ENCODE results near the gene TAS1R2.

TAS1R2 gene

GRCh38 chr1:18805150-18805879 is 54.1 kb downstream of the TAS1R2 start:
- ChIA-PET POLR2A (no interaction called here), CTCF (interaction anchor here (2.4 kb wide), 1 partner anchor 16 kb away, joined by 9 read pairs; no protein-coding TSS in a partner anchor)
- no peak overlapping the region for H3K4me3 ChIP-seq (ENCODE audit: low read depth, low read length)
- no peak for DNase-seq (ENCODE audit: low read depth, low spot score)
- no peak for TF ChIP-seq CTCF (IDR thresholded peaks at IDR 0.05; ENCODE audit: insufficient read depth, low read length, missing control alignments)

GRCh38 chr1:18803851-18804250 is 55.6 kb downstream of the TAS1R2 start:
- no peak for DNase-seq (ENCODE audit: low read depth, low spot score)
- ChIA-PET CTCF (interaction anchor here (0.6 kb wide), 1 partner anchor 207 kb away, joined by 3 read pairs; no protein-coding TSS in a partner anchor), POLR2A (interaction anchor here (0.5 kb wide), 1 partner anchor 900 kb away, joined by 3 read pairs; no protein-coding TSS in a partner anchor)
- no peak for TF ChIP-seq CTCF (IDR thresholded peaks at IDR 0.05; ENCODE audit: insufficient read depth, low read length, missing control alignments)
- H3K4me3 ChIP-seq (ENCODE audit: low read depth, low read length), result no peak overlapping the region

- ChIA-PET CTCF (interaction anchor here (0.6 kb wide), 1 partner anchor 206 kb away, joined by 3 read pairs; no protein-coding TSS in a partner anchor), POLR2A (interaction anchor here (0.5 kb wide), 1 partner anchor 900 kb away, joined by 3 read pairs; no protein-coding TSS in a partner anchor)
- no peak for TF ChIP-seq CTCF (IDR thresholded peaks at IDR 0.05; ENCODE audit: insufficient read depth, low read length, missing control alignments)
- no peak for DNase-seq (ENCODE audit: low read depth, low spot score)
- H3K4me3 ChIP-seq (ENCODE audit: low read depth, low read length), result no peak overlapping the region
Observed at GRCh38 chr1:18803151-18803791, 56.2 kb downstream of the TAS1R2 start.

GRCh38 chr1:18802231-18802630 is 57.2 kb downstream of the TAS1R2 start:
- ChIA-PET CTCF (no interaction called here), POLR2A (no interaction called here)
- DNase-seq (ENCODE audit: low read depth, low spot score), result no peak
- H3K4me3 ChIP-seq (ENCODE audit: low read depth, low read length), result no peak overlapping the region
- no peak for TF ChIP-seq CTCF (IDR thresholded peaks at IDR 0.05; ENCODE audit: insufficient read depth, low read length, missing control alignments)

- TF ChIP-seq CTCF (IDR thresholded peaks at IDR 0.05; ENCODE audit: insufficient read depth, low read length, missing control alignments), result no peak
- DNase-seq (ENCODE audit: low read depth, low spot score), result no peak
- CTCF ChIA-PET, result no interaction called here
- POLR2A ChIA-PET, result no interaction called here
- no peak overlapping the region for H3K4me3 ChIP-seq (ENCODE audit: low read depth, low read length)
Observed at GRCh38 chr1:18800258-18800657, 59.2 kb downstream of the TAS1R2 start.

GRCh38 chr1:18799454-18799853 is 60.0 kb downstream of the TAS1R2 start:
- TF ChIP-seq CTCF (IDR thresholded peaks at IDR 0.05; ENCODE audit: insufficient read depth, low read length, missing control alignments), result no peak
- CTCF ChIA-PET, result no interaction called here
- H3K4me3 ChIP-seq (ENCODE audit: low read depth, low read length), result no peak overlapping the region
- DNase-seq (ENCODE audit: low read depth, low spot score), result no peak
- POLR2A ChIA-PET, result no interaction called here

Measured in AG04449 (cell line).